H1 (cell line): ENCODE data around the gene ECPAS. TPM values are rescaled to one million over a fixed set of nuclear protein-coding genes. Genes with fewer than 3 reads are reported as not detected.

ENCODE experiments used
- CTCF ChIA-PET: fragments of 300-600 bp; sonication (Branson Sonifier 250); formaldehyde crosslinking; loops from one replicate; lab custom pipeline; 2021; ENCODE audit not compliant: partially characterized antibody; lab: Charles Lee
- POLR2A ChIA-PET: fragments of 300-600 bp; sonication (Branson Sonifier 250); formaldehyde crosslinking; loops from one replicate; lab custom pipeline; 2021; ENCODE audit warnings: inconsistent platforms; ENCODE audit not compliant: partially characterized antibody; lab: Charles Lee
- DNase-seq, 2 experiments: peaks; one replicate each; pipeline versions ENCODE4 v3.0.0 to v3.0.0-alpha.2; 2010 to 2022; ENCODE audit warnings: low spot score in 2 of 2, low read depth in 1 of 2, mixed read lengths in 1 of 2
- FAIRE-seq: peaks from 2 replicates; lab custom pipeline; 2011; peaks lifted over from hg19 to GRCh38; lab: Jason Lieb, UNC
- H2AFZ ChIP-seq: 2 replicates; pipeline ENCODE4 v1.8.1; 2012; ENCODE audit warnings: low read length, inconsistent platforms
- H2AK5ac ChIP-seq: 2 replicates; pipeline ENCODE4 v1.6.1; 2013; ENCODE audit warnings: low read depth, low read length
- H2BK120ac ChIP-seq: replicated peaks from 2 replicates; pipeline ENCODE3; 2013; ENCODE audit warnings: low read depth, low read length, inconsistent platforms
- H2BK12ac ChIP-seq: 2 replicates; pipeline ENCODE4 v1.6.1; 2013; ENCODE audit warnings: low read depth, low read length
- H2BK15ac ChIP-seq: 2 replicates; pipeline ENCODE4 v1.6.1; 2013; ENCODE audit warnings: low read length
- H2BK20ac ChIP-seq: 2 replicates; pipeline ENCODE4 v1.6.1; 2013; ENCODE audit warnings: low read length
- H2BK5ac ChIP-seq: 2 replicates; pipeline ENCODE4 v1.6.1; 2013; ENCODE audit warnings: low read depth, low read length
- H3K14ac ChIP-seq: 2 replicates; pipeline ENCODE4 v1.6.1; 2013; ENCODE audit warnings: inconsistent platforms; ENCODE audit not compliant: insufficient read length
- H3K18ac ChIP-seq: 2 replicates; pipeline ENCODE4 v1.6.1; 2013; ENCODE audit warnings: low read length; ENCODE audit errors: extremely low read depth
- H3K23ac ChIP-seq: 2 replicates; pipeline ENCODE4 v1.6.1; 2013; ENCODE audit warnings: inconsistent platforms; ENCODE audit not compliant: insufficient read length
- H3K23me2 ChIP-seq: 2 replicates; pipeline ENCODE4 v1.6.1; 2013; ENCODE audit warnings: low read depth, low read length
- H3K27ac ChIP-seq: 2 replicates; pipeline ENCODE4 v1.6.1; 2011; ENCODE audit warnings: low read depth, low read length, inconsistent platforms
- H3K27me3 ChIP-seq, 4 experiments: replicated peaks in 1 of 4; 1 replicate in 1 of 4; 2 replicates in 3 of 4; pipeline versions ENCODE4 v1.6.1 to v1.8.1; 2011 to 2013; ENCODE audit warnings: low read length in 3 of 4, mild to moderate bottlenecking in 3 of 4, inconsistent platforms in 2 of 4, mixed read lengths in 2 of 4, moderate library complexity in 1 of 4; ENCODE audit not compliant: control insufficient read depth in 3 of 4, insufficient read depth in 3 of 4; ENCODE audit errors: extremely low read depth in 1 of 4
- H3K36me3 ChIP-seq, 4 experiments: 2 replicates each; pipeline versions ENCODE4 v1.6.1 to v1.8.1; 2011 to 2013; ENCODE audit warnings: mild to moderate bottlenecking in 4 of 4, low read length in 3 of 4, moderate library complexity in 2 of 4, control low read depth in 1 of 4, inconsistent platforms in 1 of 4; ENCODE audit not compliant: insufficient read depth in 4 of 4, control insufficient read depth in 2 of 4
- H3K4ac ChIP-seq: replicated peaks from 2 replicates; pipeline ENCODE3; 2013; ENCODE audit warnings: low read length, low read depth, mixed read lengths, inconsistent platforms; ENCODE audit not compliant: insufficient read length
- H3K4me1 ChIP-seq, 4 experiments: replicated peaks in 1 of 4; 1 replicate in 1 of 4; 2 replicates in 3 of 4; pipeline versions ENCODE4 v1.6.1 to v1.8.1; 2011 to 2013; ENCODE audit warnings: low read length in 3 of 4, inconsistent platforms in 2 of 4, mixed read lengths in 1 of 4; ENCODE audit not compliant: insufficient read depth in 4 of 4, control insufficient read depth in 3 of 4
- H3K4me2 ChIP-seq, 2 experiments: 2 replicates each; pipeline versions ENCODE4 v1.6.1 to v1.8.1; 2011 to 2013; ENCODE audit warnings: low read depth in 2 of 2, low read length in 2 of 2, control low read depth in 1 of 2, inconsistent platforms in 1 of 2, mild to moderate bottlenecking in 1 of 2; ENCODE audit not compliant: insufficient read depth in 1 of 2
- H3K4me3 ChIP-seq, 4 experiments: fragments of 200-600, 300-600 bp in 1 of 4; sonication (generic), shearing (Covaris generic), sonication (Bioruptor Twin) in 1 of 4; 2 replicates each; pipeline versions ENCODE4 v1.5.1 to v1.8.1; 2011 to 2016; ENCODE audit warnings: low read length in 4 of 4, low read depth in 3 of 4, control low read depth in 2 of 4, inconsistent platforms in 2 of 4, mild to moderate bottlenecking in 2 of 4, mixed read lengths in 1 of 4, moderate library complexity in 1 of 4; ENCODE audit not compliant: insufficient read depth in 2 of 4; ENCODE audit errors: extremely low read depth in 1 of 4
- H3K56ac ChIP-seq: replicated peaks from 2 replicates; pipeline ENCODE3; 2013; ENCODE audit warnings: low read depth, mild to moderate bottlenecking, mixed read lengths, low read length, inconsistent platforms; ENCODE audit not compliant: insufficient read length
- H3K79me1 ChIP-seq: 2 replicates; pipeline ENCODE4 v1.6.1; 2013; ENCODE audit warnings: low read depth, low read length, control low read depth
- H3K79me2 ChIP-seq, 2 experiments: 2 replicates each; pipeline versions ENCODE4 v1.6.1 to v1.8.1; 2012 to 2013; ENCODE audit warnings: low read length in 2 of 2, mild to moderate bottlenecking in 2 of 2, inconsistent platforms in 1 of 2; ENCODE audit not compliant: insufficient read depth in 2 of 2, control insufficient read depth in 1 of 2
- H3K9ac ChIP-seq, 4 experiments: replicated peaks in 1 of 4; 1 replicate in 1 of 4; 2 replicates in 3 of 4; pipeline versions ENCODE4 v1.6.1 to v1.8.1; 2011 to 2013; ENCODE audit warnings: low read depth in 3 of 4, low read length in 3 of 4, control low read depth in 2 of 4, mild to moderate bottlenecking in 2 of 4, moderate library complexity in 2 of 4, inconsistent platforms in 1 of 4; ENCODE audit errors: extremely low read depth in 1 of 4
- H3K9me3 ChIP-seq, 2 experiments: 2 replicates each; pipeline versions ENCODE4 v1.6.1 to v1.8.1; 2012 to 2013; ENCODE audit warnings: mild to moderate bottlenecking in 2 of 2, moderate library complexity in 2 of 2, control low read depth in 1 of 2, inconsistent platforms in 1 of 2, low read depth in 1 of 2, low read length in 1 of 2, mixed read lengths in 1 of 2; ENCODE audit not compliant: insufficient read depth in 2 of 2
- H4K20me1 ChIP-seq, 2 experiments: replicated peaks in 1 of 2; 2 replicates each; pipeline versions ENCODE3 to v1.8.1; 2011 to 2013; ENCODE audit warnings: inconsistent platforms in 2 of 2, low read length in 2 of 2, mild to moderate bottlenecking in 1 of 2; ENCODE audit not compliant: insufficient read depth in 2 of 2, control insufficient read depth in 1 of 2
- H4K5ac ChIP-seq: 2 replicates; pipeline ENCODE4 v1.6.1; 2013; ENCODE audit warnings: low read length, low read depth, mixed read lengths, inconsistent platforms; ENCODE audit not compliant: insufficient read length
- H4K8ac ChIP-seq: 2 replicates; pipeline ENCODE4 v1.8.0; 2013; ENCODE audit warnings: mild to moderate bottlenecking, moderate library complexity, low read length, inconsistent platforms; ENCODE audit not compliant: insufficient read depth; ENCODE audit errors: extremely low read depth
- H4K91ac ChIP-seq: replicated peaks from 2 replicates; pipeline ENCODE3; 2013; ENCODE audit warnings: low read length, mixed read lengths, inconsistent platforms; ENCODE audit not compliant: insufficient read length
- BACH1 ChIP-seq: IDR thresholded peaks from 2 replicates; pipeline ENCODE4 v1.6.1; 2012; ENCODE audit warnings: low read length, improper control_type of control experiment
- RXRA ChIP-seq: IDR thresholded peaks from 2 replicates; pipeline ENCODE4 v1.6.1; 2011; ENCODE audit warnings: low read depth, mild to moderate bottlenecking, low read length, moderate library complexity; ENCODE audit not compliant: insufficient read depth
- TAF7 ChIP-seq: optimal IDR thresholded peaks from 2 replicates; pipeline ENCODE3; 2011; ENCODE audit warnings: low read depth, mild to moderate bottlenecking, inconsistent platforms, low read length, moderate library complexity, borderline replicate concordance
- WGBS, 2 experiments: shearing (Covaris generic) in 1 of 2; methylation state at CpG; one replicate each; pipeline versions ENCODE4 v1.1.6 to v1.1.7; 2013 to 2015; ENCODE audit warnings: low lambda C conversion rate in 2 of 2, mixed read lengths in 2 of 2, inconsistent platforms in 1 of 2, low coverage in 1 of 2, missing lambda C conversion rate in 1 of 2; ENCODE audit not compliant: insufficient replicate concordance in 2 of 2, insufficient coverage in 1 of 2, insufficient read length in 1 of 2; ENCODE audit errors: extremely low coverage in 1 of 2, missing lambda C conversion rate in 1 of 2; 5-methylcytosine and 5-hydroxymethylcytosine counted together
- polyA plus RNA-seq, 7 experiments: library from polyadenylated mRNA; depleted of rRNA in 3 of 7; stranded (reverse) in 5 of 7; unstranded in 2 of 7; fragments of >200 nt in 5 of 7; fragments of 200-250 nt in 2 of 7; gene quantifications; 1 replicate in 5 of 7; 2 replicates in 1 of 7; 4 replicates in 1 of 7; pipeline versions ENCODE4 v1.2.1 to v1.2.3, GENCODE V29; 2011 to 2013; ENCODE audit warnings: missing spikeins in 2 of 7, mixed read lengths in 2 of 7
- total RNA-seq: library from RNA; stranded (reverse); fragmentation: NEBNext Ultra II Directional; extraction: Animal tissue kit (Norgen Biotek cat#: 25700); gene quantifications from 2 replicates; pipeline ENCODE4 v1.2.1, GENCODE V29; 2021

Gene ECPAS
- total and polyA plus RNA-seq, 2 of the 8 experiments (the other 6 are each of a cell fraction or from before 2014, with no cell fraction given), result 20.9 to 131 TPM

DNA sequence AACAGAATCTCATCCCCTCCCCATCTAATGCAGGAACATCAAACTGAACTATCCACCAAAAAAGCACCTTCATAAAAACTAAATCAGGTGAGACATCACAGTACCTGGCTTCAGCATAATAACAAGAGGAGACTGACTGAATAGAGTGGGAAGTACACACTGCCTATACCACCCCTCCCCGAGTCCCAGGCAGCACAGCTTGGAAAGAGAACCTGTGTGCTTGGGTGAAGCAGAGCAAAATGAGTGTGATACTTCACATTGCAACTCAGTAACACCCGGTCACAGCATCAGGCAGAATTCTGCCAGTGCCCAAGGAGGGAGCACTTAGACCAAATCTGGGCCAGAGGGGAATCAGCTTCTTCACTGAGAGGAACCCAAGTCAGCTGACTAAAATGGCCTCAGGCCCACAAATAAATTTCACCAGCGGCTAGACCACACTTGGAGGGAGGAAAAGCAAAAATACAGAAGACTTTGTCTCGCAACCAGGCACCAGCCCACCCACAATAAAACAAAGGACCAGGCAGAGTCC is 84.9 kb downstream of the ECPAS start:
- H3K14ac ChIP-seq, result no peak overlapping the region
- H2AK5ac ChIP-seq, result no peak overlapping the region
- H2BK15ac ChIP-seq, result no peak overlapping the region
- no peak overlapping the region for H2BK5ac ChIP-seq
- no peak overlapping the region for H3K4me3 ChIP-seq
- no peak overlapping the region for H2BK12ac ChIP-seq
- ChIA-PET POLR2A (interaction anchor here (0.6 kb wide), 1 partner anchor 35 kb away, joined by 3 read pairs; no protein-coding TSS in a partner anchor), CTCF (interaction anchor here (0.6 to 1.6 kb wide), 10 partner anchors 9 to 436 kb away, joined by 3 to 9 read pairs (median 4); no protein-coding TSS in a partner anchor)
- H2AFZ ChIP-seq, result no peak overlapping the region
- no peaks in the 10 kb centered on the region for H3K27me3 ChIP-seq
- no peak overlapping the region for H4K5ac ChIP-seq
- no peak overlapping the region for H3K27ac ChIP-seq
- H4K91ac ChIP-seq, result no peak overlapping the region
- FAIRE-seq (no peak), DNase-seq (no peak)
- no peak overlapping the region for H3K9ac ChIP-seq
- H3K23ac ChIP-seq, result no peak overlapping the region
- H3K18ac ChIP-seq, result no peak overlapping the region
- no peaks in the 10 kb centered on the region for H4K20me1 ChIP-seq
- no peaks in the 10 kb centered on the region; a peak in 2 of 7 replicates for H3K4me1 ChIP-seq
- no peak overlapping the region for H2BK20ac ChIP-seq
- H3K4ac ChIP-seq, result no peak overlapping the region
- TF ChIP-seq RXRA (no peak), BACH1 (no peak), TAF7 (no peak)
- peaks cover 6 to 33% (median 20%) of the 10 kb centered on the region in 4 experiments; a peak in 6 of 8 replicates for H3K36me3 ChIP-seq
- WGBS, 2 experiments, result 94% methylated on average over 4 of the region's 4 CpGs; no CpG with 5 or more reads in 1 of the 2 experiments
- no peak overlapping the region; the same call in 1 of the 2 replicates for H4K8ac ChIP-seq
- H3K79me2 ChIP-seq, result peaks cover 0 to 20% of the 10 kb centered on the region in 2 experiments; a peak in 2 of 4 replicates
- H2BK120ac ChIP-seq, result no peak overlapping the region
- H3K23me2 ChIP-seq, result no peaks in the 10 kb centered on the region
- peaks cover 5 to 14% of the 10 kb centered on the region in 2 experiments; a peak in 2 of 4 replicates for H3K9me3 ChIP-seq
- H3K4me2 ChIP-seq, result no peak overlapping the region
- H3K56ac ChIP-seq, result no peak overlapping the region
- H3K79me1 ChIP-seq, result no peaks in the 10 kb centered on the region
